ENCODE results near the gene GZMM.
"Not testable (repeated sequence)": the region's sequence is repeated elsewhere in the genome, so short reads cannot be mapped to it uniquely, and the experiment has no call there.

The GZMM gene

DNA sequence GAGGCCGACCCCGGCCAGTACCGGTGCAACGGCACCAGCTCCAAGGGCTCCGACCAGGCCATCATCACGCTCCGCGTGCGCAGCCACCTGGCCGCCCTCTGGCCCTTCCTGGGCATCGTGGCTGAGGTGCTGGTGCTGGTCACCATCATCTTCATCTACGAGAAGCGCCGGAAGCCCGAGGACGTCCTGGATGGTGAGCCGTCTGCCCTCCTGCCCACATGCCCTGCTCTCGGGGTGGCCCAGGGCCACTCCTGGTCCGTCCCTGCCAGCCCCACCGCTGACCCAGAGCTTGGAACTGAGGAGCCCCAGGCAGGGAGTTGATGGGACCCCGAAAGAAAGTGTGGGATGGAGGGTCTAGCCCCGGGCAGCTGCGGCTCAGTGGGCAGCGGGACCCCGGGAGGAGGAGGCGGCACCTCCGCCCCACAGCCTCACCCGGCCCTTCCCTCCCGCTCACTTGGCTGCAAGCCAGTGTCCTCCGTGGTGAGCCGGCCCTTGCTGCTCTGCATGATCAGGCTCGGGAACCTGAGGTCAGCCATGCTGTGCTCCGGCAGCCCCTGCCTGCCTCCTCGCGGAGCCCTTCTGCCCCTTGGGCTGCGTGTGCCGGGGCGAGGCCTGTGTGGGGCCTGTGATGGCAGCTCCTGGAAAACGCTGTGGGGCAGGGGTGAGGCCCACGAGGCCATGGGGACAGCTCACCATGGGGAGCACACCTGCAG lies 37.7 kb downstream of the GZMM start:
- no peaks in the 10 kb centered on the region for H3K9me3 Mint-ChIP-seq
- H3K4me1 Mint-ChIP-seq (ENCODE audit: low read depth in 2 of 2) = peaks cover 8 to 10% of the 10 kb centered on the region in 2 donors
- H3K36me3 Mint-ChIP-seq (ENCODE audit: insufficient read depth) = peaks cover 37% of the 10 kb centered on the region
- DNase-seq = no peak
- no peak overlapping the region for H3K4me3 Mint-ChIP-seq
- H3K27me3 Mint-ChIP-seq = no peaks in the 10 kb centered on the region
- ATAC-seq (replicated peaks) = no peak
- no peak overlapping the region for H3K27ac Mint-ChIP-seq

DNA sequence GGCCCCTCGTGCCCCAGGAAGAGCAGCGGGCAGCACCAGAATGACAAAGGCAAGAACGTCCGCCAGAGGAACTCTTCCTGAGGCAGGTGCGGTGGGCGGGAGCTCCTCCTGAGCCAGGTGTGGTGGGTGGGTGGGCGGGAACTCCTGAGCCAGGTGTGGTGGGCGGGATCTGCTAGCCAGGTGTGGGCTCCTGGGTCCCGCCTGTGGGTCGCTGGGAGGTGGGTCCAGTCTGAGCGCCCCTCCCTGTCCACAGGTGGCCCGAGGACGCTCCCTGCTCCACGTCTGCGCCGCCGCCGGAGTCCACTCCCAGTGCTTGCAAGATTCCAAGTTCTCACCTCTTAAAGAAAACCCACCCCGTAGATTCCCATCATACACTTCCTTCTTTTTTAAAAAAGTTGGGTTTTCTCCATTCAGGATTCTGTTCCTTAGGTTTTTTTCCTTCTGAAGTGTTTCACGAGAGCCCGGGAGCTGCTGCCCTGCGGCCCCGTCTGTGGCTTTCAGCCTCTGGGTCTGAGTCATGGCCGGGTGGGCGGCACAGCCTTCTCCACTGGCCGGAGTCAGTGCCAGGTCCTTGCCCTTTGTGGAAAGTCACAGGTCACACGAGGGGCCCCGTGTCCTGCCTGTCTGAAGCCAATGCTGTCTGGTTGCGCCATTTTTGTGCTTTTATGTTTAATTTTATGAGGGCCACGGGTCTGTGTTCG lies 38.8 kb downstream of the GZMM start:
- peaks cover 7 to 8% of the 10 kb centered on the region in 2 donors for H3K4me1 Mint-ChIP-seq (ENCODE audit: low read depth in 2 of 2)
- no peak overlapping the region for H3K4me3 Mint-ChIP-seq
- DNase-seq (no peak), ATAC-seq (replicated peaks) (no peak)
- no peaks in the 10 kb centered on the region for H3K9me3 Mint-ChIP-seq
- peaks cover 37% of the 10 kb centered on the region for H3K36me3 Mint-ChIP-seq (ENCODE audit: insufficient read depth)
- peak overlapping the region in 1 of 2 donors; percentile 49 for H3K27ac Mint-ChIP-seq
- H3K27me3 Mint-ChIP-seq = no peaks in the 10 kb centered on the region

DNA sequence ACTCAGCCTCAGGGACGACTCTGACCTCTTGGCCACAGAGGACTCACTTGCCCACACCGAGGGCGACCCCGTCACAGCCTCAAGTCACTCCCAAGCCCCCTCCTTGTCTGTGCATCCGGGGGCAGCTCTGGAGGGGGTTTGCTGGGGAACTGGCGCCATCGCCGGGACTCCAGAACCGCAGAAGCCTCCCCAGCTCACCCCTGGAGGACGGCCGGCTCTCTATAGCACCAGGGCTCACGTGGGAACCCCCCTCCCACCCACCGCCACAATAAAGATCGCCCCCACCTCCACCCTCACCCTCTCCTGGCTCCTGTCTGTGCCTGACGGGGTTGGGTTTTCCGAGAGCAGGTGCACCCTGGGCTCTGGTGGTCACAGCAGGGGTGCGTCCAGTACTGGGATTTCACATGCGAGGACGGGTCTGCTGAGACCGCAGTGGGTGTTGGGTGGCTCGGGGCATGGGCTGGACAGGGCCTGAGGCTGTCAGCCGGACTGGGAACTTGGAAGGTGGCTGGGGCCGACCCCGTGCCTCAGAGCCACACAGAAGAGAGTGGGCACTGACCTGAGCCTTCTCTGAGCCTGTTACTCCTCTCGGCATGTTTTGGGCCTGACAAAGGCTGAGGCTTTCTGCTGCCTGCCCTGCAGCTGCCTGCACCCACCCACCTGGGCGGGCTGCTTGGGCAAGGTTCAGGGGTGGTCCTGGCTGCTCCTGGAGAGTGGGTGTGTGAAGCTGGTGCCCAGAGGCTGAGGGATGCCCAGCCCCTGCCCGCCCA lies 39.5 kb downstream of the GZMM start:
- peaks cover 0 to 7% of the 10 kb centered on the region in 2 donors for H3K27me3 Mint-ChIP-seq
- H3K4me1 Mint-ChIP-seq (ENCODE audit: low read depth in 2 of 2) = peaks cover 6 to 7% of the 10 kb centered on the region in 2 donors
- H3K27ac Mint-ChIP-seq = peak overlapping the region; percentile 49 to 75
- H3K9me3 Mint-ChIP-seq = no peaks in the 10 kb centered on the region
- ATAC-seq (replicated peaks) (no peak), DNase-seq (no peak)
- peak overlapping the region in 1 of 2 donors; percentile 44 for H3K4me3 Mint-ChIP-seq
- H3K36me3 Mint-ChIP-seq (ENCODE audit: insufficient read depth) = peaks cover 35% of the 10 kb centered on the region

DNA sequence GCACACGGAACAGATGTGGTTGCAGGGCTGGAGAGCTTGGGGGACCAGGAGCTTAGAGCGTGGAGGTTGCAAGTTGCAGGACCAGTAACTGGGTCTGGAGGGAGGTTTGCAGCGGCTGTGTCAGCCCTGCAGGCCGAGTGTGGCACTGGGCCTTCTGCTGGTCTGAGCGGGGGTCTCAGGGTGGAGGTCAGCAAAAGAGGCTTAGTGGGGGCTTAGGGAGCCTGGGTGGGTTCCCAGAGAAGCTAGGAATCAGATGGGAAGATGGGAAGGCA lies 40.1 kb downstream of the GZMM start:
- no peak for DNase-seq
- H3K27ac Mint-ChIP-seq = peak overlapping the region in 1 of 2 donors; percentile 75
- ATAC-seq (replicated peaks) = no peak
- no peaks in the 10 kb centered on the region for H3K9me3 Mint-ChIP-seq
- peaks cover 0 to 11% of the 10 kb centered on the region in 2 donors for H3K27me3 Mint-ChIP-seq
- peaks cover 32% of the 10 kb centered on the region for H3K36me3 Mint-ChIP-seq (ENCODE audit: insufficient read depth)
- peak overlapping the region; percentile 2 to 44 for H3K4me3 Mint-ChIP-seq
- peaks cover 4 to 7% of the 10 kb centered on the region in 2 donors for H3K4me1 Mint-ChIP-seq (ENCODE audit: low read depth in 2 of 2)

DNA sequence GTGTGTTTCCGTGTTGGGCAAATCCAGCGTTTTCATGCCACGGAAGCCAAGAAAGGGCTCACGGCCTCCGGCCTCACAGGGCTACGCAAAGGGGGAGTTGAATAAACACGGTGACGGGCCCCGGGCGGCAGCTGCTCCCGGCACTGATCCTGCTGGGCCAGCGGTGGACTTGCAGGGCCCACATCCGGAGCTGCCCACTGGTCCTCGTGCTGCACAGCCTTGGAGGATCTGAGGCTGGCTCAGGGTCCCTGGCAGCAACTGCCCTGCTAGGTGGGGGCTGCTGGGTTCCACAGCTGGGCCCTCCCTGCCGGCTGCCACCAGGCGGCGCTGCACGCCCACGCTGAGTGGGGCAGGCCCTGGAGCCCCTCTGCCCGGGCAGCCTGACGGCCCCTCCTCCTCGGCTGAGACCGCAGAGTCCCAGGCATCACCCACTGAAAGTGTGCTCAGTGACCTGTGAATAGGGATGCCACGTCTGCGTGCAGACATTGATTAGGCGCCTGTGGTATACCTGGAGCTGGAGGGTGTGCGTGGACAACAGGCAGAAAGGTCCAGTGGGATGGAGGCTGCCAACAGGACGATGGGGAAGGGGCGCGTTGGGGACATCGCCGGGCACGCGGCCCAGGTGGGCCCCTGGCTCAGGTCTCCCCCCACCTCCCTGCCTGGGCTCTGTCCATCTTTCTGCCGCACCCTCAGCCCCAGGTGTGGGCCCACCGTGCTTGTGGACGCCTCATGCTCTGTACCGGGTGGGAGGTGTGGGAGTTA lies 40.6 kb downstream of the GZMM start:
- DNase-seq (peak; percentile 62 to 70 (median 63)), ATAC-seq (replicated peaks) (peak; percentile 74)
- peaks cover 29% of the 10 kb centered on the region for H3K36me3 Mint-ChIP-seq (ENCODE audit: insufficient read depth)
- H3K4me1 Mint-ChIP-seq (ENCODE audit: low read depth in 2 of 2) = peaks cover 4 to 10% of the 10 kb centered on the region in 2 donors
- H3K27me3 Mint-ChIP-seq = peaks cover 0 to 11% of the 10 kb centered on the region in 2 donors
- no peaks in the 10 kb centered on the region for H3K9me3 Mint-ChIP-seq
- peak overlapping the region; percentile 2 to 44 for H3K4me3 Mint-ChIP-seq
- peak overlapping the region in 1 of 2 donors; percentile 75 for H3K27ac Mint-ChIP-seq

DNA sequence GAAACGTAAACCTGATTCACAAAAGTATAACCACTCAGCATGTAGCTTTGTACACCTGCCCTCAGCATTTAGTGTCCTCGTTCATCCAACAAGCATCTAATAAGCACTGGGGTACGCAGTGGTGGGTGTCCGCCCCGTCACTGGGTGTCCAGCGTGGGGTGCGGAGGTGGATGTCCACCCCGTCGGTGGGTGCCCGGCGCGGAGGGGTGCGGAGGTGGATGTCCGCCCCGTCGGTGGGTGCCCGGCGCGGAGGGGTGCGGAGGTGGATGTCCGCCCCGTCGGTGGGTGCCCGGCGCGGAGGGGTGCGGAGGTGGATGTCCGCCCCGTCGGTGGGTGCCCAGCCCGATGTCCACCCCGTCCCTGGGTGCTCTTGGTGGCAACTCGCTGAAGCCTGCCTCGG lies 41.3 kb downstream of the GZMM start:
- H3K36me3 Mint-ChIP-seq (ENCODE audit: insufficient read depth) = peaks cover 25% of the 10 kb centered on the region
- not testable (repeated sequence) for H3K4me1 Mint-ChIP-seq (ENCODE audit: low read depth in 2 of 2); H3K4me3 Mint-ChIP-seq; DNase-seq; H3K27ac Mint-ChIP-seq; ATAC-seq (replicated peaks); H3K9me3 Mint-ChIP-seq
- peaks cover 0 to 11% of the 10 kb centered on the region in 2 donors for H3K27me3 Mint-ChIP-seq

DNA sequence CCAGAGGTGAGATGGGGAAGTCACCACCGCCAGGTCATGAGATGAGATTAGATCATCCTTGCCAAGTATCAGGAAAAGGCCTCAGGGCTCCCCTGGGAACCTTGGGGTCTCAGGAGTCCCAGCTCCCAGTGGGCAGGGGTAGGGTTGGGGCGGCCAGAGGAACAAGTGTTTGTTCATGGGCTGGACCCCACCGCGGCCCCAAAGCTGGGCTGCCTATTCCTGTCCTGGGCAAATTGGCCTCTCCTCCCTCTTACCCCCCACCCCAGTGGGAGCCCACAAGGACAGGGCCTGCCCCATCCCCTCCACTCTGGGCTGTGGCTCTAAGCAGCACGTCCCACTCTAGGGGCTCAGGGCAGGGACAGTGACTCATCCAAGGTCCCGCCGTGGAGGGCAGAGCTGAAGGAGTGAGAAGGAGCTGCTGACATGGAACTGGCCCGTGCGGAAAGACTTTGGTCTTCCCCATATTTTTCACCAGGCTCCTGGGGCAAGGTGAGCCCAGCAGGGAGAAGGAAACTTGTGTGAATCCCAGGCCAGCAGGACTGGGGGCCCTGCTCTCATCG lies 41.8 kb downstream of the GZMM start:
- Mint-ChIP-seq H3K36me3 (ENCODE audit: insufficient read depth) (peaks cover 20% of the 10 kb centered on the region), H3K27ac (no peak overlapping the region), H3K27me3 (peaks cover 0 to 11% of the 10 kb centered on the region in 2 donors), H3K4me1 (ENCODE audit: low read depth in 2 of 2) (peaks cover 4 to 12% of the 10 kb centered on the region in 2 donors), H3K4me3 (no peak overlapping the region), H3K9me3 (no peaks in the 10 kb centered on the region)
- DNase-seq (no peak), ATAC-seq (replicated peaks) (no peak)

DNA sequence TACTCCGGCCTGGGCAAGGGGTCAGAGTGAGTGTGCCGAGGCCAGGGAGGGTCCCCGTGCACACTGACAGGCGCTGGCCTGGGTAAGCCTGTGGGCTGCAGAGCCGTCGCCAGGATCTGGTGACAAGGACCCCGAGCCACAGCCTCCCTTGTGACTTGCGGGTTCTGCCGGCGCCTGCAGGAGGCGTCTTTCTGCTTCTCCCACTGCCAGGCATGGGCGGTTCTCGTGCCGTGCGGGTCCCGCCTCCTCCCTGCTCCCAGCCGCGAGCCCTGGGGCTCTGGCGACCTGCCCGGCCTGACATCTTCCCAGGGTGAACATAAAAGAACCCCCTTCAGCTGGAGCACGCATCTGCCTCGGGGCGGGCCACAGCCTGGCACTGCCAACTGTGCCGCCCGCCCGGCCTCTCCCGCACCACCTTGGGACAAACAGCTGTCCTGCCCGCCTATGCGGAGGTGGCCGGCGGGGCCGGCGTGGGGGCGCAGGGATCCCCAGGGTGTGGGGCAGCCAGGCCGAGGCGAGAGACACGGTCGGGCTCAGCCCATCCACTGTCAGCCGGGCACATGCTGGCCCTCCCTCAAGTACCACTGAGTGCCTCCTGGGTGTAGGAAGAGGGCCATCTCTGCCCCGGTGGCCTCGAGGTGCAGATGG lies 44.4 kb downstream of the GZMM start:
- peaks cover 14% of the 10 kb centered on the region for H3K36me3 Mint-ChIP-seq (ENCODE audit: insufficient read depth)
- peak; percentile 53 to 58 (median 55) for DNase-seq
- peak overlapping the region; percentile 45 to 59 for H3K4me3 Mint-ChIP-seq
- H3K4me1 Mint-ChIP-seq (ENCODE audit: low read depth in 2 of 2) = peaks cover 4 to 12% of the 10 kb centered on the region in 2 donors
- peaks cover 0 to 11% of the 10 kb centered on the region in 2 donors for H3K27me3 Mint-ChIP-seq
- peak; percentile 63 for ATAC-seq (replicated peaks)
- H3K27ac Mint-ChIP-seq = no peak overlapping the region
- H3K9me3 Mint-ChIP-seq = no peaks in the 10 kb centered on the region

DNA sequence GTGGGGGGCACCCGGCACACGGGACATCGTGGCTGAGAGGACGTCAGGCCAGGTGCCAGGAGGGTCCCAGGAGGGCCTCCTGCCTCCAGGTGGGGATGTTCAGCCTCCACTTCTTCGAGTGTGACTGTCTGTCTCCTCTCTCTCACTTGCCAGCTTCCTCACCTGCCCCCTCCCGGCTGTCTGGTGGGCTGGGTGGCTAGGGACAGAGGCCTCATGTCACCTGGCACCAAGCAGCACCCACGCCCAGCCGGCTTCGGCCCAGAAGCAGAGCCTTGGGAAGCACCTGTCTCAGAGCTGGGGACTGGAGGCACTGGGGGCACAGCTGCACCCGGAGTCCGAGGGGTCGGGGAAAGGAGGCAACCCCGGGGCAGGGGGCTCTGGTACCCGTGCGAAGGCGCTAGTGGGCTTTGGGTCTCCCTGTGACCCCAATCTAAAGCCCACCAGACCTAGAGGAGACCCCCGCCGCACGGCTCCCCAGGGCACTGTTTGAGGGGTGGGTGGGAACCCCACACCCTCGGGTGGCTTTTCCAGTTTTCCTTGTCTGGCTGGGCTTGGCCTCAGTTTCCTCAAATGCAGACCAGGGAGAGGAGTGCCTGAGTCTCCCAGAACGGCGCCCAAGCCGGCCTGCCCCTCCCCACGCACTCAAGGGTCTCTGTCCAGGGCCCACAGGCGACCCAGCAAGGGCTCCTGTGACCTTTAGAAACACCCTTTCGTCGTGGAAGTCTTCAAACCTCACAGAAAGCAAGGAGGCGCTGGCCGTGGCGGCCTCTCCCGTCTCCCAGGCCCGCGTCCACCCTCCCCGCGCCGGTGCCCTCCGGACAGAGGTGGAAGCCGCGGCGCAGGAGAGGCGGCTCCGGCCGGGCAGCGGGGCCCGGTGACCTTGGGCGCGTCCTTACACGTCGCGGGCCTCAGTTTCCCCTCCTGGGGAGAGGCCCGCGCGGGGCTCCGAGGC lies 45.2 kb downstream of the GZMM start:
- peaks cover under 1 to 7% of the 10 kb centered on the region in 2 donors for H3K4me1 Mint-ChIP-seq (ENCODE audit: low read depth in 2 of 2)
- DNase-seq (no peak), ATAC-seq (replicated peaks) (no peak)
- peaks cover 0 to 11% of the 10 kb centered on the region in 2 donors for H3K27me3 Mint-ChIP-seq
- peaks cover 8% of the 10 kb centered on the region for H3K36me3 Mint-ChIP-seq (ENCODE audit: insufficient read depth)
- no peak overlapping the region for H3K27ac Mint-ChIP-seq
- H3K9me3 Mint-ChIP-seq = no peaks in the 10 kb centered on the region
- peak overlapping the region; percentile 45 to 59 for H3K4me3 Mint-ChIP-seq

DNA sequence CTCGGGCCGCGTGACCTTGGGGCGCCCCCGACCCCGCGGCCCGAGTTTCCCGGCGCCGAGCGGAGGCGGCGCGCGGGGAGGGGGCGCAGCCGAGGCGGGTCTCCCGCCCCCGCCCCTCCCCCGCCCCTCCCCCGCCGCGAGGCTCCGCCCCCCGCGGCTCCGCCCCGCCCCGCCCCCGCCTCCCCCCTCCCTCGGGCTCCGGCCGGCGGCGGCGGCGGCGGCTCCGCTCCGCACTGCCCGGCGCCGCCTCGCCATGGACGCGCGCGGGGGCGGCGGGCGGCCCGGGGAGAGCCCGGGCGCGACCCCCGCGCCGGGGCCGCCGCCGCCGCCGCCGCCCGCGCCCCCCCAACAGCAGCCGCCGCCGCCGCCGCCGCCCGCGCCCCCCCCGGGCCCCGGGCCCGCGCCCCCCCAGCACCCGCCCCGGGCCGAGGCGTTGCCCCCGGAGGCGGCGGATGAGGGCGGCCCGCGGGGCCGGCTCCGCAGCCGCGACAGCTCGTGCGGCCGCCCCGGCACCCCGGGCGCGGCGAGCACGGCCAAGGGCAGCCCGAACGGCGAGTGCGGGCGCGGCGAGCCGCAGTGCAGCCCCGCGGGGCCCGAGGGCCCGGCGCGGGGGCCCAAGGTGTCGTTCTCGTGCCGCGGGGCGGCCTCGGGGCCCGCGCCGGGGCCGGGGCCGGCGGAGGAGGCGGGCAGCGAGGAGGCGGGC lies 46.0 kb downstream of the GZMM start, which contains the start of gene HCN2:
Gene HCN2 (plus strand): TSS at position 189 of the 703 bp plus-strand sequence. CDS start 65 bp downstream, at position 254.
- H3K4me3 Mint-ChIP-seq = peak within 1 kb of the TSS; percentile 59 to 61
- DNase-seq (no peak), ATAC-seq (replicated peaks) (peak; percentile 18)
- peaks cover 4% of the 10 kb centered on the region for H3K36me3 Mint-ChIP-seq (ENCODE audit: insufficient read depth)
- no peak within 1 kb of the TSS for H3K27ac Mint-ChIP-seq
- H3K27me3 Mint-ChIP-seq = peaks cover 0 to 11% of the 10 kb centered on the region in 2 donors
- no peaks in the 10 kb centered on the region for H3K9me3 Mint-ChIP-seq
- peaks cover 0 to 7% of the 10 kb centered on the region in 2 donors for H3K4me1 Mint-ChIP-seq (ENCODE audit: low read depth in 2 of 2)

DNA sequence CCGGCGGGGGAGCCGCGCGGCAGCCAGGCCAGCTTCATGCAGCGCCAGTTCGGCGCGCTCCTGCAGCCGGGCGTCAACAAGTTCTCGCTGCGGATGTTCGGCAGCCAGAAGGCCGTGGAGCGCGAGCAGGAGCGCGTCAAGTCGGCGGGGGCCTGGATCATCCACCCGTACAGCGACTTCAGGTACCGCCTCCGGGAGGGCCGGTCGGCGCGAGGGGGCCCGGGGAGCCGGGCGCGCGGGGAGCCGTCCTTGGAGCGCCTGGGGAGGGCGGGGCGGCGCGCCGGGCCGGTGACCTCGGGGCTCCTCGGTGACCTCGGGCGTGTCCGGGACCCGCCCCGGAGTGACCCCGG lies 46.5 kb downstream of the GZMM start:
- Mint-ChIP-seq H3K4me3 (peak overlapping the region; percentile 45 to 61), H3K27ac (no peak overlapping the region), H3K27me3 (peaks cover 0 to 11% of the 10 kb centered on the region in 2 donors), H3K4me1 (ENCODE audit: low read depth in 2 of 2) (peaks cover 0 to 7% of the 10 kb centered on the region in 2 donors), H3K36me3 (ENCODE audit: insufficient read depth) (no peaks in the 10 kb centered on the region), H3K9me3 (no peaks in the 10 kb centered on the region)
- DNase-seq = peak in 1 of 3 experiments; percentile 31
- peak; percentile 48 for ATAC-seq (replicated peaks)
